Measurements from ENCODE around the gene SLC35F4. TPM values are rescaled to one million over a fixed set of nuclear protein-coding genes. Genes with fewer than 3 reads are reported as not detected.
"Not testable (repeated sequence)": the region's sequence is repeated elsewhere in the genome, so short reads cannot be mapped to it uniquely, and the experiment has no call there.

SLC35F4 gene
- total RNA-seq, 1 experiment from 2014 or later = not detected

DNA sequence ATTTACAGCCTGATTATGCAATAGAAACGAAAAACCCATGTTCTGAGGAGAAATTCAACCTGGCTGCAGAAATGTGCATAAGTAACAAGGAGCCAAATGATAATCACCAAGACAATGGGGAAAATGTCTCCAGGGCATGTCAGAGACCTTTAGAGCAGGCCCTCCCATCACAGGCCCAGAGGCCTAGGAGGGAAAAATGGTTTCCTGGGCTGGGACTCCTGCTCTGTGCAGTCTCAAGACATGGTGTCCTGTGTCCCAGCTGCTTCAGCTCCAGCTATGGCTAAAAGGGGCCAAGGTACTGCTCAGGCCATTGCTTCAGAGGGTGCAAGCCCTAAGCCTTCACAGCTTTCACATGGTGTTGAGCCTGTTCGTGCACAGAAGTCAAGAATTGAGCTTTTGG, 156.0 kb downstream of the SLC35F4 start:
- no peak overlapping the region for H3K4me3 ChIP-seq (replicated peaks in 1 of 2; ENCODE audit: low read depth in 1 of 2, low read length in 2 of 2)
- H3K4me1 ChIP-seq (ENCODE audit: control insufficient read depth in 1 of 2, insufficient read depth in 2 of 2, low read length in 2 of 2) = no peaks in the 10 kb centered on the region
- no peaks in the 10 kb centered on the region for H3K79me2 ChIP-seq (ENCODE audit: insufficient read depth, low read length)
- no peaks in the 10 kb centered on the region for H4K20me1 ChIP-seq (ENCODE audit: insufficient read depth)
- no TSS peak for BruUV-seq (replicated peaks)
- TF ChIP-seq, protein P1, sequence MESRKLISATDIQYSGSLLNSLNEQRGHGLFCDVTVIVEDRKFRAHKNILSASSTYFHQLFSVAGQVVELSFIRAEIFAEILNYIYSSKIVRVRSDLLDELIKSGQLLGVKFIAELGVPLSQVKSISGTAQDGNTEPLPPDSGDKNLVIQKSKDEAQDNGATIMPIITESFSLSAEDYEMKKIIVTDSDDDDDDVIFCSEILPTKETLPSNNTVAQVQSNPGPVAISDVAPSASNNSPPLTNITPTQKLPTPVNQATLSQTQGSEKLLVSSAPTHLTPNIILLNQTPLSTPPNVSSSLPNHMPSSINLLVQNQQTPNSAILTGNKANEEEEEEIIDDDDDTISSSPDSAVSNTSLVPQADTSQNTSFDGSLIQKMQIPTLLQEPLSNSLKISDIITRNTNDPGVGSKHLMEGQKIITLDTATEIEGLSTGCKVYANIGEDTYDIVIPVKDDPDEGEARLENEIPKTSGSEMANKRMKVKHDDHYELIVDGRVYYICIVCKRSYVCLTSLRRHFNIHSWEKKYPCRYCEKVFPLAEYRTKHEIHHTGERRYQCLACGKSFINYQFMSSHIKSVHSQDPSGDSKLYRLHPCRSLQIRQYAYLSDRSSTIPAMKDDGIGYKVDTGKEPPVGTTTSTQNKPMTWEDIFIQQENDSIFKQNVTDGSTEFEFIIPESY (IDR thresholded peaks at IDR 0.05; ENCODE audit: extremely low read depth, insufficient replicate concordance, low read length) = no peak
- no peak for TF ChIP-seq POLR2A (IDR thresholded peaks at IDR 0.05; ENCODE audit: borderline replicate concordance, extremely low read depth, insufficient read depth, insufficient read length)
- TF ChIP-seq, protein P2, sequence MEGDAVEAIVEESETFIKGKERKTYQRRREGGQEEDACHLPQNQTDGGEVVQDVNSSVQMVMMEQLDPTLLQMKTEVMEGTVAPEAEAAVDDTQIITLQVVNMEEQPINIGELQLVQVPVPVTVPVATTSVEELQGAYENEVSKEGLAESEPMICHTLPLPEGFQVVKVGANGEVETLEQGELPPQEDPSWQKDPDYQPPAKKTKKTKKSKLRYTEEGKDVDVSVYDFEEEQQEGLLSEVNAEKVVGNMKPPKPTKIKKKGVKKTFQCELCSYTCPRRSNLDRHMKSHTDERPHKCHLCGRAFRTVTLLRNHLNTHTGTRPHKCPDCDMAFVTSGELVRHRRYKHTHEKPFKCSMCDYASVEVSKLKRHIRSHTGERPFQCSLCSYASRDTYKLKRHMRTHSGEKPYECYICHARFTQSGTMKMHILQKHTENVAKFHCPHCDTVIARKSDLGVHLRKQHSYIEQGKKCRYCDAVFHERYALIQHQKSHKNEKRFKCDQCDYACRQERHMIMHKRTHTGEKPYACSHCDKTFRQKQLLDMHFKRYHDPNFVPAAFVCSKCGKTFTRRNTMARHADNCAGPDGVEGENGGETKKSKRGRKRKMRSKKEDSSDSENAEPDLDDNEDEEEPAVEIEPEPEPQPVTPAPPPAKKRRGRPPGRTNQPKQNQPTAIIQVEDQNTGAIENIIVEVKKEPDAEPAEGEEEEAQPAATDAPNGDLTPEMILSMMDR (IDR thresholded peaks at IDR 0.05 in 2 of 3, conservative IDR thresholded peaks at IDR 0.05 in 1 of 3; ENCODE audit: borderline replicate concordance in 1 of 3, insufficient read depth in 1 of 3, low read depth in 2 of 3, low read length in 2 of 3) = no peak
- H3K4me2 ChIP-seq (ENCODE audit: low read length) = no peak overlapping the region
- H3K9me3 ChIP-seq (ENCODE audit: control insufficient read depth in 1 of 2, insufficient read depth in 1 of 2, low read depth in 1 of 2, low read length in 2 of 2) = no peaks in the 10 kb centered on the region
- no peak for DNase-seq (ENCODE audit: low read depth, low spot score)
- H3K9ac ChIP-seq (ENCODE audit: low read length) = no peak overlapping the region
- H3K9me2 ChIP-seq (ENCODE audit: insufficient read depth) = no peaks in the 10 kb centered on the region
- intact Hi-C loops (cut with micrococcal nuclease) = no loop called here
- H2AFZ ChIP-seq (ENCODE audit: low read depth, low read length, poor library complexity, severe bottlenecking) = no peak overlapping the region
- ChIA-PET POLR2A (no interaction called here), CTCF (no interaction called here), RAD21 (ENCODE audit: low non-redundant PET in 1 of 2, low total read pairs in 2 of 2, uncharacterized antibody in 2 of 2, unreplicated experiment in 2 of 2) (no interaction called here)
- H3K27me3 ChIP-seq (ENCODE audit: insufficient read depth, low read length) = no peaks in the 10 kb centered on the region
- no peak overlapping the region for H3K27ac ChIP-seq (ENCODE audit: low read depth, low read length)
- H3K36me3 ChIP-seq (ENCODE audit: control insufficient read depth in 1 of 2, insufficient read depth in 2 of 2, low read length in 2 of 2) = no peaks in the 10 kb centered on the region
- ATAC-seq = no peak

GRCh38 chr14:57709086-57709485, 156.8 kb downstream of the SLC35F4 start:
- TF ChIP-seq RAD21 (IDR thresholded peaks at IDR 0.05; ENCODE audit: low read depth) = peak; percentile 15; the same call in 1 of the 2 replicates
- H3K27me3 ChIP-seq (ENCODE audit: insufficient read depth, low read length); H3K27ac ChIP-seq (ENCODE audit: low read depth, low read length); H3K9me2 ChIP-seq (ENCODE audit: insufficient read depth); DNase-seq (ENCODE audit: low read depth, low spot score); ATAC-seq; H3K9me3 ChIP-seq (ENCODE audit: control insufficient read depth in 1 of 2, insufficient read depth in 1 of 2, low read depth in 1 of 2, low read length in 2 of 2); H3K9ac ChIP-seq (ENCODE audit: low read length); POLR2A ChIA-PET; H3K4me3 ChIP-seq (replicated peaks in 1 of 2; ENCODE audit: low read depth in 1 of 2, low read length in 2 of 2); H4K20me1 ChIP-seq (ENCODE audit: insufficient read depth); CTCF ChIA-PET; H3K4me1 ChIP-seq (ENCODE audit: control insufficient read depth in 1 of 2, insufficient read depth in 2 of 2, low read length in 2 of 2); BruUV-seq (replicated peaks); intact Hi-C loops (cut with micrococcal nuclease); H3K79me2 ChIP-seq (ENCODE audit: insufficient read depth, low read length); H2AFZ ChIP-seq (ENCODE audit: low read depth, low read length, poor library complexity, severe bottlenecking); RAD21 ChIA-PET (ENCODE audit: low non-redundant PET in 1 of 2, low total read pairs in 2 of 2, uncharacterized antibody in 2 of 2, unreplicated experiment in 2 of 2); H3K36me3 ChIP-seq (ENCODE audit: control insufficient read depth in 1 of 2, insufficient read depth in 2 of 2, low read length in 2 of 2); H3K4me2 ChIP-seq (ENCODE audit: low read length): not testable (repeated sequence)
